ENCODE measurements around the gene WDR82.

DNA sequence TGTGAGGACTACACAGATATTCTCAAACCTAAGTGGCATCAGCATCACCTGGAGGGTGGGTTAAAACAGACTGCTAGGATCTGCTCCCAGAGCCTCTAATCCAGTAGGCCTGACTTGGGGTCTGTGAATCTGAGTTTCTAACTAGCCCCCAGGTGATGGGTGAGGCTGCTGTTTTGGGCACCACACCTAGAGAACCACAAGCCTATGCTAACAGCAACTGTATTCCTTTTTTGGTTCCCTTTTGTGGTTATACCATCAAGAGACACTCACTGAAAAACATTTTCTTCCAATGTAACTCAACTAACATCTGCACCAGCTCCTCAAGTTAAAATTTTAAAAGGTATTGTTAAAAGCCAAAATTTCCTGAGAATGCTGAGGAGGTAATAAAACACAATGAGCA, 16.0 kb downstream of the WDR82 start:
- TF ChIP-seq, protein P1, sequence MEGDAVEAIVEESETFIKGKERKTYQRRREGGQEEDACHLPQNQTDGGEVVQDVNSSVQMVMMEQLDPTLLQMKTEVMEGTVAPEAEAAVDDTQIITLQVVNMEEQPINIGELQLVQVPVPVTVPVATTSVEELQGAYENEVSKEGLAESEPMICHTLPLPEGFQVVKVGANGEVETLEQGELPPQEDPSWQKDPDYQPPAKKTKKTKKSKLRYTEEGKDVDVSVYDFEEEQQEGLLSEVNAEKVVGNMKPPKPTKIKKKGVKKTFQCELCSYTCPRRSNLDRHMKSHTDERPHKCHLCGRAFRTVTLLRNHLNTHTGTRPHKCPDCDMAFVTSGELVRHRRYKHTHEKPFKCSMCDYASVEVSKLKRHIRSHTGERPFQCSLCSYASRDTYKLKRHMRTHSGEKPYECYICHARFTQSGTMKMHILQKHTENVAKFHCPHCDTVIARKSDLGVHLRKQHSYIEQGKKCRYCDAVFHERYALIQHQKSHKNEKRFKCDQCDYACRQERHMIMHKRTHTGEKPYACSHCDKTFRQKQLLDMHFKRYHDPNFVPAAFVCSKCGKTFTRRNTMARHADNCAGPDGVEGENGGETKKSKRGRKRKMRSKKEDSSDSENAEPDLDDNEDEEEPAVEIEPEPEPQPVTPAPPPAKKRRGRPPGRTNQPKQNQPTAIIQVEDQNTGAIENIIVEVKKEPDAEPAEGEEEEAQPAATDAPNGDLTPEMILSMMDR (conservative IDR thresholded peaks at IDR 0.05 in 1 of 2, IDR thresholded peaks at IDR 0.05 in 1 of 2; ENCODE audit: extremely low read depth in 1 of 2, insufficient read depth in 1 of 2, low read depth in 1 of 2, low read length in 2 of 2) = no peak
- TF ChIP-seq EZH2 (IDR thresholded peaks at IDR 0.05; ENCODE audit: borderline replicate concordance, low read length) = no peak

Data from mammary epithelial cell (primary cell).